ENCODE measurements around the gene DDX60.

Gene DDX60

GRCh38 chr4:168208957-168209614 is 109.5 kb downstream of the DDX60 start:
- H3K9me3 ChIP-seq (ENCODE audit: control insufficient read depth, insufficient read depth, low read length) = 0 out of 2 replicates have a peak, but pooled peaks cover 4% of the 10 kb centered on the region
- H3K9ac ChIP-seq (ENCODE audit: low read depth, low read length) = no peak overlapping the region
- no peaks in the 10 kb centered on the region for H3K4me1 ChIP-seq (ENCODE audit: insufficient read depth, low read length)
- no peaks in the 10 kb centered on the region for H3K36me3 ChIP-seq (ENCODE audit: insufficient read depth, low read length)

GRCh38 chr4:168203233-168203911 is 115.2 kb downstream of the DDX60 start:
- H3K4me1 ChIP-seq (ENCODE audit: insufficient read depth, low read length) = no peaks in the 10 kb centered on the region
- H3K9me3 ChIP-seq (ENCODE audit: control insufficient read depth, insufficient read depth, low read length) = peaks cover 16% of the 10 kb centered on the region
- no peaks in the 10 kb centered on the region for H3K36me3 ChIP-seq (ENCODE audit: insufficient read depth, low read length)
- H3K9ac ChIP-seq (ENCODE audit: low read depth, low read length) = no peak overlapping the region

GRCh38 chr4:168200685-168201084 is 117.9 kb downstream of the DDX60 start:
- H3K9ac ChIP-seq (ENCODE audit: low read depth, low read length) = no peak overlapping the region
- H3K4me1 ChIP-seq (ENCODE audit: insufficient read depth, low read length) = no peaks in the 10 kb centered on the region
- peaks cover 16% of the 10 kb centered on the region for H3K9me3 ChIP-seq (ENCODE audit: control insufficient read depth, insufficient read depth, low read length)
- no peaks in the 10 kb centered on the region for H3K36me3 ChIP-seq (ENCODE audit: insufficient read depth, low read length)

GRCh38 chr4:168199260-168199957 is 119.1 kb downstream of the DDX60 start:
- no peak overlapping the region for H3K9ac ChIP-seq (ENCODE audit: low read depth, low read length)

DNA sequence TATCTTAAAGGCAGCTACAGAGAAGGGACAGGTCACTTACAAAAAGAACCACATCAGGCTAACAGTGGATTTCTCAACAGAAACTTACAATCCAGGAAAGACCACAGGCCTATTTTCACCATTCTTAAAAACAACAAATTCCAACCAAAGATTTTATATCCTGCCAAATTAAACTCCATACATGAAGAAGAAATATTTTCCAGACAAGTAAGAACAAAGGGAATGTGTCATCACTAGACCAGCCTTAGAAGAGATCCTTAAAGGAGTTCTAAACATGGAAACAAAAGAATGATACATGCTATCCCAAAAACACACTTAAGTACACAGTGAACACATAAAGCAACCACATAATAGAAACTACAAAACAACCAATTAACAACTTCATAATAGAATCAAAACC is 120.6 kb downstream of the DDX60 start:
- H3K36me3 ChIP-seq (ENCODE audit: insufficient read depth, low read length) = no peaks in the 10 kb centered on the region
- no peak overlapping the region for H3K9ac ChIP-seq (ENCODE audit: low read depth, low read length)
- H3K9me3 ChIP-seq (ENCODE audit: control insufficient read depth, insufficient read depth, low read length) = peaks cover 4% of the 10 kb centered on the region
- no peaks in the 10 kb centered on the region for H3K4me1 ChIP-seq (ENCODE audit: insufficient read depth, low read length)

More at GRCh38 chr4:168199260-168199957, 119.1 kb downstream of the DDX60 start:
- Histone ChIP-seq H3K9me3 (ENCODE audit: control insufficient read depth, insufficient read depth, low read length) (peaks cover 15% of the 10 kb centered on the region), H3K4me1 (ENCODE audit: insufficient read depth, low read length) (no peaks in the 10 kb centered on the region), H3K36me3 (ENCODE audit: insufficient read depth, low read length) (no peaks in the 10 kb centered on the region)

DNA sequence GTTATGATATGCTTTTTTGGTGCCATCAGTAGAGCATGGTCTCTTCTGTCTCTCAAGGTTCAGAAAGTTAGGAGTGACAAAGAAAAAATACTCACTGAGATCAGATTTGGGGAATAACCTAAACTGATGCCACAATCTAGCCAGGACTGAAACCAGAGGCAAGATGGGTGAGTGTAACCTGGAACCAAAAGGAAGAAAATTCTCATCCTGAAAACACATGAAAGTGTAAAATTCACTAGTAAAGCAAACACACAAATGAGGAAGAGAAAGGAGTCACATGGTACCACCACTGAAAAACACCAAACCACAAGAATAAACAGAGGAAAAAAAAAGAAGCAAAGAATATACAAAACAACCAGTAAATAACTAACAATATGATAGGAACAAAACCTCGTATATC is 129.8 kb downstream of the DDX60 start:
- Histone ChIP-seq H3K9me3 (ENCODE audit: control insufficient read depth, insufficient read depth, low read length) (no peaks in the 10 kb centered on the region), H3K9ac (ENCODE audit: low read depth, low read length) (no peak overlapping the region), H3K36me3 (ENCODE audit: insufficient read depth, low read length) (no peaks in the 10 kb centered on the region), H3K4me1 (ENCODE audit: insufficient read depth, low read length) (no peaks in the 10 kb centered on the region)

DNA sequence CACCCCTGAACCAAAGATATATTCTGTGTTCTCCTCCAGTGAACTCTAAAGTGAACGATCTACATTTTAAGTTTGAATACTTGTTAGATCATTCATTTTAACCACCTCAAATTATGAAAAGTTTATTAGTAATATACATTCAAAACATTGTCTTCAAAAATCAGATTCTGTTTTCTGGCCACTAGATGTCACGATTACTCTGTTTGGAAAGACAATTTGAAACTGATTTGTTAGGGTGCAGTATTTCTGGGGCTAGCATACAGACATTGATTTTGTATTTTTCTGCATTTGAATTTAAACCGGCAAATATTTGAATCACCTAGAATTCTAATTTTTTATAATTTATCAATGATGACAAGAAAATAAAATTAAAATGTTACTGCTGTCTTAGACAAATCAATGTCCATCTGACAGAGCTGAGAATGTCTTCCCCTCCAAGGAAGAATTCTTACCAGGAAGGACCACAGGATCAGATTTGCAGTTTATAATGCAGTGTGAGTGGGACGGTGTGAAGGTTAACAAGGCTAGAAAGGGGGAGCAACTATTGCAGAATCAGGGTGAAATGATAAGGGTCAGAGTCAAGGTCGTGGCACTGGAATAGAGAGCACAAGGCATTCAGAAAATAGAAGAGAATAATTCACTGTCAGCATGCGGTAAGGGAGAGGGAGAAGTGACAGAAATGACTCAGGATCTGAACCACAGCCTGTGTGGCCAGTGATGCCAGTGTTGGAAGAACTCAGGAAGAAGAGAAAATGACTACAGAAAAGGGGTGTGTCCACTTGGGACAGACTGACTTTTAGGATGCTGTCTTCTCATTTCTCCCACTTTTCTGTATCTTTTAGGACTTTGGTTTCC is 134.6 kb downstream of the DDX60 start:
- no peaks in the 10 kb centered on the region for H3K4me1 ChIP-seq (ENCODE audit: insufficient read depth, low read length)
- H3K9ac ChIP-seq (ENCODE audit: low read depth, low read length) = no peak overlapping the region
- no peaks in the 10 kb centered on the region for H3K9me3 ChIP-seq (ENCODE audit: control insufficient read depth, insufficient read depth, low read length)
- no peaks in the 10 kb centered on the region for H3K36me3 ChIP-seq (ENCODE audit: insufficient read depth, low read length)

GRCh38 chr4:168177546-168178149 is 140.9 kb downstream of the DDX60 start:
- no peaks in the 10 kb centered on the region for H3K36me3 ChIP-seq (ENCODE audit: insufficient read depth, low read length)
- H3K9me3 ChIP-seq (ENCODE audit: control insufficient read depth, insufficient read depth, low read length) = no peaks in the 10 kb centered on the region
- no peaks in the 10 kb centered on the region for H3K4me1 ChIP-seq (ENCODE audit: insufficient read depth, low read length)
- no peak overlapping the region for H3K9ac ChIP-seq (ENCODE audit: low read depth, low read length)

GRCh38 chr4:168174308-168174707 is 144.2 kb downstream of the DDX60 start:
- no peaks in the 10 kb centered on the region for H3K4me1 ChIP-seq (ENCODE audit: insufficient read depth, low read length)
- H3K9me3 ChIP-seq (ENCODE audit: control insufficient read depth, insufficient read depth, low read length) = no peaks in the 10 kb centered on the region
- H3K36me3 ChIP-seq (ENCODE audit: insufficient read depth, low read length) = no peaks in the 10 kb centered on the region
- no peak overlapping the region for H3K9ac ChIP-seq (ENCODE audit: low read depth, low read length)

- H3K4me1 ChIP-seq (ENCODE audit: insufficient read depth, low read length) = no peaks in the 10 kb centered on the region
- no peaks in the 10 kb centered on the region for H3K36me3 ChIP-seq (ENCODE audit: insufficient read depth, low read length)
- no peaks in the 10 kb centered on the region for H3K9me3 ChIP-seq (ENCODE audit: control insufficient read depth, insufficient read depth, low read length)
- H3K9ac ChIP-seq (ENCODE audit: low read depth, low read length) = no peak overlapping the region
Observed at GRCh38 chr4:168167714-168168284, 150.8 kb downstream of the DDX60 start.
